ENCODE measurements around the gene EVC2.

DNA sequence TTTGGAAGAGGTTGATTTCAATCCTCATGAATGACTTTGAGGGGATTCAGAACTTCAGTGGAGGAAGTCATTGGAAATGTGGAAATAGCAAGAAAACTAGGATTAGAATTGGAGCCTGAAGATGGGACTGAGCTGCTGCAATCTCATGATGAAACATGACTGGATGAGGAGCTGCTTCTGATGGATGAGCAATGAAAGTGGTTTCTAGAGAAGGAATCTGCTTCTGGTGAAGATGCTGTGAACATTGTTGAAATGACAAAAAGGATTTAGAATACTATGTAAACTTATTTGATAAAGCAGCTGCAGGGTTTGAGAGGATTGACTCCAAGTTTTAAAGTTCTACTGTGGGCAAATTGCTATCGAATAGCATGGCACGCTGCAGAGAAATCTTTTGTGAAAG lies 29.7 kb upstream of the EVC2 start:
- TF ChIP-seq CTCF (conservative IDR thresholded peaks at IDR 0.05; ENCODE audit: low read depth, low read length) (no peak), EZH2 (IDR thresholded peaks at IDR 0.05; ENCODE audit: low read length, unreplicated experiment) (no peak), EZH2phosphoT487 (IDR thresholded peaks at IDR 0.05; ENCODE audit: borderline replicate concordance, low read length) (no peak)

All from PC-3 (cell line).